GM18507 (cell line): ENCODE data around the gene CYB5R3.
"Not testable (repeated sequence)": the region's sequence is repeated elsewhere in the genome, so short reads cannot be mapped to it uniquely, and the experiment has no call there.

ENCODE experiments used
- DNase-seq: peaks from one replicate; pipeline ENCODE4 v3.0.0; 2011; ENCODE audit warnings: low read depth; ENCODE audit not compliant: insufficient read length; ENCODE audit errors: extremely low spot score
- FAIRE-seq: peaks from 2 replicates; lab custom pipeline; 2011; peaks lifted over from hg19 to GRCh38; lab: Jason Lieb, UNC

The CYB5R3 gene

DNA sequence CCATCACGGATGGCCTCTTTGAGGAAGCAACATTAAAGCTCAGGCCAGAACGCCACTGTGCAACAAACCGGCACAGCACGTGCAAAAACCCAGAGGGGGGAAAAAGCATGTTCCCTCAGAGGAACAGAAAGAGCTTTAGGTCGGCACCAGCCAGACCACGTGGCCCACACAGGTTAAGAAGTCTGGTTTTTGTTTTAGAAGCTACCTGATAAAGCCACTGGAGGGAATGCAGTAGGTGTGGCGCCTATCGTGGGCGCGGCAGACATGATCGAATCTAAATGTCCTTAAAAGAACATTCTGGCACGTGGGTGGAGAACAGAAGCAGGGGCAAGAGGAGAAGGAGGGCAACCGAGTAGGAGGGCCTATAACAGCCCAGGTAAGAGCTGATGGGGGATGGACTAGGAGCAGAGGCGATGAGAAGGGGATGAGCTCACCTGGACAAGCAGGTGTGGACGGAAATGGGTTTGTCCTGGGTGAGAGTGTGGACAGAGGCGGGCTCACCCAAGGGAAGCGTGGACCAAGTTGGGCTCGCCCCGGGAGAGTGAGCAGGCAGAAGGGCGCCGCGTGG lies 67.9 kb downstream of the CYB5R3 start:
- FAIRE-seq, result peak; percentile 91
- not testable (repeated sequence) for DNase-seq

DNA sequence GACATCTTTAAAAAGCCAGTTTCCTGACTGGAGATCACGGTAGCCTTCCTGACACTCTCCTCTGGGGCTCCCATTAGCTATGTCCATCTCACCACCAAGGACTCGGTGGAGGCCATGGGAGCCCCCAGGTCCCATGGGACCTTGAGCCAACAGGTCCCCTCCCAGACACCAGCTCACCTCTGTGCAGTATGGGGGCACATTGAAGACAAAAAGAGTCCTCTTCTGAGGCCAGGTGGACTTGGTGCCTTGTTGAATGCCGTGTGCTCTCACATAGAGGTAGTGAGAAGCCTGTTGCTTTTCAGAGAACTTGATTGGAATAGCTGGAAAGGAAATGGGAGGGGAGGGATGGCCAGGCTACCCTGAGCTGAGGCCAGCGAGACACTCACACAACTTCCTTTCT lies 69.2 kb downstream of the CYB5R3 start:
- DNase-seq, FAIRE-seq: not testable (repeated sequence)

DNA sequence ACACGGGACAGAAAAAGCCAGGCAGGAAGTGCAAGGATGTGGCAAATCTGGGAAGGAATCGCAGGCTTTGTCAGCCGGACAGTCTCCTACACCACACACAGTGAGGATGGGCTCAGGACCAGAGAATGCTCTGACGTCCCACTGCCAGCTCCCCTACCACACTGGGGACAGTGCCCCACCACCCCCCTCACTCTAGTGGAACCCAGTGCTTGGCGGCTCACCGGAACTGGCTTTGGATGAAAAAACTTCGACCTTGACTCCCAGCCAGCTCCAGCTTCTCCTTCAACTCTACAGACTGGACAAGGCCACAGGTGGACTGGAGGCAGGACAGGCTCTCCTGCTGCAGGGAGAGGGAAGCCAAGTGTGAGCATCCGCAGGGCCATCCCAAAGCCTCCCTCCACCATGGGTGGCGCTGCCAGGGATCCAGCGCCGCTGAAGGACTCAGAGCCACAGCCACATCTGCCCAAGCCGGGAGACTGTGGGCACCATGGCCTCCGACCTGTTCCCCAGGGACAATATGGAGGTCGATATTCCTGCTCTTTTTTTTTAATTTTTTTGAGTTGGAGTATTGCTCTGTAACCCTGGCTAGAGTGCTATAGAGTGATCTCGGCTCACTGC lies 71.5 kb downstream of the CYB5R3 start:
- no peak for DNase-seq
- FAIRE-seq, result no peak

DNA sequence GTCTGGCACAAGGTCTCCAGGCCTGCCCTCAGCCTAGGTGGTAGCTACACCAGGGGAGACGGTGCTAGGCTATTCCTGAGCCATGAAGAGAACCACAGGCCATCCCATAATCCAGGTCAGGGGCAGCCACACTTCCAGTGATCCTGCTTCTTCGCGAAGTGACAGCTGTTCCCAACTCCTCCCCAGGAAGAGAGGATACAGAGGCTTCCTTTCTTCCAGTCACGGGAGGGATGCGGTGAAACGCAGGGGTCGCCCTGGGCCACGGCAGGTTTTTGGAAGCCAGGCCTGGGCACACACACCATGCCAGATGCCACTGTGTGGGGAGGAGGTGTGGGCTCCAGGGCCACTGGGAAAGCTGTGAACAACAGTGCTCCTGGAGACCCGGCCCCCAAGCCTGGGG lies 72.1 kb downstream of the CYB5R3 start:
- not testable (repeated sequence) for FAIRE-seq, DNase-seq

DNA sequence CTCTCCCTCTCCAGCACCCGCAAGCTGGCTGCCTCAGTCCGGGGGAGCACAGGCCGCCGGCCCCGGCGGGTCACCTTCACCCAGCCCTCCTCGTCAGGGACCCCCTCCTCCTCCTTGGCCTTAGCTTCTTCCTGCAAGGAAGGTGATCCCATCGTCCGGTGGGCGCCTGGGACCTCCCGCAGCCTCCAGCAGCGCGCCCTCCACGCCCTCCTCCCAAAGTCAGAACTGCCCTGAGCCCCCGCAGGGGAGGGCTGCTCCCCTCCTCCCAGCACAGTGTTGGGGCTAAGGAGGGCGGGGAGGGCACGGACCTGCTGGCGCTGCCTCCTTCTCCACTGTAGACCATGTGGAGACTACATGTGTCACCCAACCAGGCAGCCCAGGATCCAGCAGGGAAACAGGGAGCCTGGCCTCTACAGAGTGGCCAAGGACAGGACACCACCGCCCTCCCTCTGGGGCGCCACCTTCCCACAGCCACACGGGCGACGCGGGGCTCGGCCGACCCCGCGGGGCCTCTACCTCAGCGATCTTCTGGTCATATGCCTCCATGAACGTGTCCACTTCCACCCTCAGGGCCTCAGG lies 73.1 kb downstream of the CYB5R3 start:
- not testable (repeated sequence) for FAIRE-seq

DNA sequence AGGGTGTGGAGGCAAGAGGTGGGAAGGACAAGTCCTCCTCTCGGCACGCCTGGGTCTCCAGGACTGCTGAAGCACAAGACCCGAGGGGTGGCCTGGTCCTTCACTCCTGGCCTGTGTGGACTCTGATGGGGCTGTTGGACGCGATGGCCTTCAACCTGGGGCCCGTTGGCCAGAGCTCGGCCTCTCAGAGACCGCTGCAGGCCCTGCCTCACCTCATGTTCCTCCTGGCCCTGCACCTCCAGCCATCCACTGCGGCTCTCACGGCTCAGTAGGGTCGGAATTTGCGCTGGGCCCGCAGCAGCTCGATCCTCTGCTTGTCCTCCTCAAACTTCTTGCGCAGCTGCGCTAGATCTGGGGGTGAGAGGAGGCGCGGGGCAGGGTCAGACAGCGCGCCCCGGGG lies 74.7 kb downstream of the CYB5R3 start:
- DNase-seq, FAIRE-seq: not testable (repeated sequence)

More for the DNA sequence above, 73.1 kb downstream of the CYB5R3 start:
- DNase-seq, result not testable (repeated sequence)

DNA sequence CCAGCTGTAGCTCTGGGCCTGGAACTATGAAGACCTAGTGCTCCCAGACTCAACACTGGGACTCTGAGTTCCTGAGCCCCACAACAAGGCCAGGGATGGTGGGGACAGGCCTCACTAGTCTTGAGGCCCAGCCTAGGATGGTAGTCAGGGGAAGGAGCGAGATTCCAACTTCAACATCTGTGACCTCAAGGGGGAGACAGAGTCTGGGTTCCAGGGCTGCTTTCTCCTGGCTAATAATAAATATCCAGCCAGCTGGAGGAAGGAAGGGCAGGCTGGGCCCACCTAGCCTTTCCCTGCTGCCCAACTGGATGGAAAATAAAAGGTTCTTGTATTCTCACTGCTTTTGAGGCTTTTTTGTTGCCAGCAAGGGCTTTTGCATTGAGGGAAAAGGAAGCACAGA lies 75.1 kb downstream of the CYB5R3 start:
- FAIRE-seq, result peak; percentile 61
- not testable (repeated sequence) for DNase-seq

DNA sequence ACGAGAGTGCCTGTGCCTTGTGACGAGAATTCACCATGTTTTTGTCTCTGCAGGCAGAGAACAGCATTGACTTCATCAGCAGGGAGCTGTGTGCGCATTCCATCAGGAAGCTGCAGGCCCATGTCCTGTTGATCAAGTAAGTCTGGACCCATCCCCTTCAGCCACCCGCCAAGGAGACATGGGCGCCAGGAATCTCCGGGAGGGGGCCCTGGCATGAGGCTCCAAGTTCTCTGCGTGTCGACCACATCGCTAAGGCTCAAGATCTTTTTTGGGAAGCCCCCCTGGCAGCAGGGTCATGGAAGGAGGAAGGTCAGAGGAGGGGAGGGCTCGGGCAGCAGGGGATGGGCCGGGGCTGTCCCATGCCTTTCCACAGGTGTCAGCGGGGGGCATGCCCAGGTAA lies 78.1 kb downstream of the CYB5R3 start:
- FAIRE-seq, result not testable (repeated sequence)

DNA sequence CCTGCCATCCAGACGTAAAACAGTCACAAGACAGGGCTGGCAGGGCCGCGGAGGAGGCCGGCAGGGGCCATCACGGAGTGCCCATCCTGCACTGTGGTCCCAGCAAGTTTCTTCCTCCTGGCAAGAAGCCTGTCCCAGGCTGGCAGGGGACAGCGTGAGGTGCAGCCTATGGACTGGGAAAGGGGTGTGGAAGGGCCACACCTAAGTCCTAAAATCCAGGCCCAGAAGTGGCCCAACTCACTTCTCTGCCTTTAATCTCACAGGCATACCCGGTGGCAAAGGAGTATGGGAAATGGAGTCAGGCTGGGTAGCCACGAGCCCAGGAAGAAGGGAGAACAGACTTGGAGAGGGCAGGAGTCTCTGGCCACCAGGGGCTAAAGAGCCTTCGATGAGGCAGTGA lies 78.6 kb downstream of the CYB5R3 start:
- FAIRE-seq, DNase-seq: not testable (repeated sequence)

More for the DNA sequence above, 78.1 kb downstream of the CYB5R3 start:
- DNase-seq, result not testable (repeated sequence)

DNA sequence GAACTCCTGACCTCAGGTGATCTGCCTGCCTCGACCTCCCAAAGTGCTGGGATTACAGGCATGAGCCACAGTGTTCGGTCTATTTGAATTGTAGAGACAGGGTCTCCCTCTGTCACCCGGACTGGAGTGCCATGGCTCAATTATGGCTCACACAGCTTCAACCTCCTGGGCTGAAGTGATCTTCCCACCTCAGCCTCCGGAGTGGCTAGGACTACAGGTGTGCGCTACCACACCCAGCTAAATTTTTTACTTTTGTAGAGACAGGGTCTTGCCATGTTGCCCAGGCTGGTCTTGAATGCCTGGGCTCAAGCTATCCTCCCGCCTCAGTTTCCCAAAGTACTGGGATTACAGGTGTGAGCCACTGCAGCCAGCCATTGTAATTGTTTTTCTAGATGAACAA lies 81.2 kb downstream of the CYB5R3 start:
- DNase-seq, FAIRE-seq: not testable (repeated sequence)
